CD4-positive, alpha-beta T cell treated with Interleukin-21 for 1 hour (primary cell): Measurements from ENCODE around the gene COL11A2.
A peak's percentile ranks its signal among the peaks of the same experiment; 100 is the strongest.

Experiments
- DNase-seq: peaks from one replicate; pipeline ENCODE4 v3.0.0-alpha.2; 2020

The COL11A2 gene

GRCh38 chr6:33191383-33192104, 723 bp downstream of the COL11A2 start:
- DNase-seq: no peak

DNA sequence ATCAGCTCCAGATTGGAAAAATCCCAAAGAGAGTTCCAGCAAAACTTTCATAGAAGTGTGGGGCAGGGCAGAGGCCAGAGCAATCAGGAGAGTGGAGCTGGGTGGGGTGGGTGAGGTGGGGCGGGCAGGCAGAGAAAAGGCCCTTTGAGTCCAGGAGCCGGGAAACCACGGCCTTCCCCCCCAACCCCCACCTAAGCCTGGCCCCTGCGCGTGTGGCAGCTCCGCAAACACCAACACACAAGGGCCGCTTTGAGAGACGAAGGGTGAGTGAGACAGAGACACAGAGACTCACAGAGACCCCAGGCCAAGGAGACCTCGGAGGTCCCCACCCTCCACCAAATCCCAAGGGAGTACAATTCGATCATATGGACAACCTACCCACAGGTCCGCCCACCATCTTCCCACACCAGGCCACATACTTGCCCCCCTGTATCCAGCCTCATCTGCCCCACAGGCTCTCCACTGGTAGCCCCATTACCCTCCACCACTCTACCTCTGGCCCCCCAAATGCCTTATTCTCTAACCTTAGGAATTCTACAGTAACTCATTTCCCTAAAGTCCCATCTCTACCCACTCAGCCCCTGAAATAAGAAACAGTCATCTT, 1.7 kb downstream of the COL11A2 start:
- DNase-seq: no peak

DNA sequence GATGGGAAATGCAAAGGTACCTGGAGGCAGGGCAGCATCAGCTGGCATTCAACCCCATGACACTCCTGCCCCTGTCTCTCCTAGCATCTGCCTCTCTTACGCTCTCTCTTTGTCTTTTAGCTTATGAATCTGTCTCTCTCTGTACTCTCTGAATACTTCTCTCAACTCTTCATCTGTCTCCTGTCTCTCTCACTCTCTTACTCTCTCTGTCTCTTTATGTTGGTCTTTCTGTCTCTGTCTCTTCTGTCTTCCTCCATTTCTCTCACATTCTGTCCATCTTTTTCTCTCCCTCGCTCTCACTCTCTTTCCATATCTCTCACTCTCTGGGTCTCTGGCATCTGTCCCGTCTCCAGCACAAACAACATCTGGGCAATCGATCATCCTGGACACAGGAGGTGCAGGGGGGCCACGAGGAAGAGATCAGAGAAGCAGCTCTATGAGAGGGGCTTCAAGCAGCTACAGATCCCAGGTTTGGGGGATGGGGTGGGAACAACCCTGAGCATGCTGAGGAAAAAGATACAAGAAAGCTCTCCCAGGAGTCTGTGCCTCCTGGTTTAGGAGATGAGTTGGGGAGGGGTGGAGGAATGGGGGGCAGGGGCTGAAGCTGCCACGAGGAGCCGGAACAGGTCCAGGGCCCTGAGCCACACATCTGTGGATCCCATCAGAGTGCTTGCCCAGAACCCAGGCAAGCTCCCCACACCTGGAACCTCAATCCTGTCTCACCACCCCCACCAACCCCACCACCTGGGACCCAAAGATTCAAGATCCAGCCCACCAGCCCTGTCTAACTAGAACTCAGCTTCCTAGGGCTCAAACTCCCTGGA, 2.4 kb downstream of the COL11A2 start:
- DNase-seq: no peak

- DNase-seq: no peak
Measured at GRCh38 chr6:33189164-33189563, 3.1 kb downstream of the COL11A2 start.

- no peak for DNase-seq
Measured at GRCh38 chr6:33187809-33188208, 4.5 kb downstream of the COL11A2 start.

DNA sequence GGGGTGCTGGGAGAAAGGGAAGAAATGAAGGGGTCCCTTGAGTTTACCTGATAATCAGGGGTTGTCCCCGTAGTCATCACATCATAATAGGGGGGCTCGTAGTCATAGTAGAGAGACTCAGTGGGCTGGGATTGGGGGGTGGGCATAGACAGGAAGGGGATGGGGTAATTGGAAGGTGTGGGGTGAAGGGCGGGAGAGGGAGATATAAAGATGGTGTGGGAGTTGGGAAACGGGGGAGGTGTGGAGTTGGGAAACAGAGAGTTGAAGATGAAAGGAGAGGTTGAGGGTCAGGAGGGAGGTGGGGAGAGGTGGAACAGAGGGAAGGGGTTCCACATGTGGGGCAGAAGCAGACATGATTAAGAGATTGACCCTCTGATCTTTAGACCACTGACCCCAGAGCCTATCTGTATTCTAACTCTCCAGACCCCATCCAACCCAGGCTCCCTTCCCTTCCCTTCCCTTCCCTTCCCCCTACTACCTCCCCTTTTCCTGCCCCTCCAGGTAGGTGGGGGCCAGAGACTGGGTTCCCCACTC, 6.5 kb downstream of the COL11A2 start:
- no peak for DNase-seq

- no peak for DNase-seq
Measured at GRCh38 chr6:33185190-33185589, 7.1 kb downstream of the COL11A2 start.

DNA sequence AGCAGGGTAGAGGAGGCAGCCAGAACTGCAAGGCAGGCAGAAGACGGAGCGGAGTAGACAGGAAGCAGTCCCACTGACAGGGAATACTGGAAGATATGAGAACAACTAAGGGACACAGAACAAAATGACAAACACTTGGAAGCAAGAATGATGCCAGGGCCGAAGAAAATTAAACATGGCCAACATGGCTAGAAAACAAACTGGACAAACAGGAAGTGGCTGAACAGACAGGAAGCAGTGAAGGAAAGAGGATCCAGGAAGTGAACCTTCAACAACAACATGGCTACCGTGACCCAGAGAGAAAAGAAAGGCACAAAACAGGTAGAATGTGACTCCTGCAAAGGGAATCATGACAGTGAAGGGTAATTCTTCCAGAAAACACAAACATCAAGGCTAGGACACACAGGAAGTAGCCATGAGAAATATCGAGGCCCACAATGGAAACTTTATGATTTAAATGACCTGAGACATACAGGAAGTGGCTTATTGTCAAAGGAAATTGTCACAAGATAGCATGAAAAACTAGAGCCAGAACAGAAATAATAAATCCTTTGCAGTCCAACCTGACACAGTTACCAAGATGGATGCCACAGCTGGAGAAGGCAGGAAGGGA, 9.1 kb downstream of the COL11A2 start:
- DNase-seq: peak; percentile 26

DNA sequence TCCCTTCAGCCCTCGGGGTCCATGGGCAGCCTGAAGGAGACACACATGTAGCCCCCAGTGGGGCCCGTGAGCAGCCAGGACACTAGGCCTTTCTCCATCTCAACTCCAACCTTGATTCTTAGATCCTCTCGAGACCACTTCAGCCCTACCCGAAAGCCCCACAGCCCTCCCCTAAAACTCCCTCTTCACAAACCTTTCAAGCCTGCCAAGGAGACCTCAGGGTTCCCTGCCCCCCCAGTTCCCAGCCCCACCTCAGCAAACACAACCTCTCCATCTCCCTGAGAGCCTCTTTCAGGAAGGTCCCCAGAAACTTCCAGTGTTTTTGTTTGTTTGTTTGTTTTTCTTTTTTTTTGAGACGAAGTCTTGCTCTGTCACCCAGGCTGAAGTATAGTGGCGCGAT, 11.1 kb downstream of the COL11A2 start:
- DNase-seq: no peak

DNA sequence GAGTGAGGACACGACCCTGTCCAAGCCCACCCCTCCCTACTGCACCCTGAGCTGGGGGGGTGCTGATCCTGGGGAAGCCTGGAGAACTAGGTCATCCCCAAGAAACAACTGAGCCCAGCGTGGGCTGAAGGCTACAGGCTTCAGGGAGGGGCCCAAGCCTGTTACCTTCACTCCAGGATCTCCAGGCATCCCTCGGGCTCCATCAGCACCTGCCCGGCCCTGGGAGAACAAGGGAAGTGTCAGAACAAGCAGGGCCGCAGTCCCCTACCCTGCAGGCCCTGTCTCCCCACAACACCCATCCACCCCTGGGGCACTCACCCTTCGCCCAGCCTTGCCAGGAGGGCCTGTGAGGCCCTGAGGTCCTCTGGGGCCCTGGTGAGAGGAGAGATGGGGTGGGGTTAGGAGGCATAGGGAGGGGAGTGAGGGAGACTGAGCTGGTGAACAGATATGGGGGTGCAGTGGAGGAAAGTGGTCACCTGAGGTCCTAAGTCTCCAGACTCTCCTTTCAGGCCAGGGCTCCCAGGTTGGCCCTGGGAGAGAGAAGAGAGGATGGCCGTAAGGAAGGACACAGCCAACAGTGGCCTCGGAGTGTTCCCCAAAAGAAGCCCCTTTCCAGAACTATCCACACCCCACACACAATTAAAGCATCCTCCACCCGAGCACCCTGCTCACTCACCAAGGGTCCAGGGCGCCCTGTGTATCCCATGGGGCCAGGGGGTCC, 13.4 kb downstream of the COL11A2 start:
- no peak for DNase-seq

DNA sequence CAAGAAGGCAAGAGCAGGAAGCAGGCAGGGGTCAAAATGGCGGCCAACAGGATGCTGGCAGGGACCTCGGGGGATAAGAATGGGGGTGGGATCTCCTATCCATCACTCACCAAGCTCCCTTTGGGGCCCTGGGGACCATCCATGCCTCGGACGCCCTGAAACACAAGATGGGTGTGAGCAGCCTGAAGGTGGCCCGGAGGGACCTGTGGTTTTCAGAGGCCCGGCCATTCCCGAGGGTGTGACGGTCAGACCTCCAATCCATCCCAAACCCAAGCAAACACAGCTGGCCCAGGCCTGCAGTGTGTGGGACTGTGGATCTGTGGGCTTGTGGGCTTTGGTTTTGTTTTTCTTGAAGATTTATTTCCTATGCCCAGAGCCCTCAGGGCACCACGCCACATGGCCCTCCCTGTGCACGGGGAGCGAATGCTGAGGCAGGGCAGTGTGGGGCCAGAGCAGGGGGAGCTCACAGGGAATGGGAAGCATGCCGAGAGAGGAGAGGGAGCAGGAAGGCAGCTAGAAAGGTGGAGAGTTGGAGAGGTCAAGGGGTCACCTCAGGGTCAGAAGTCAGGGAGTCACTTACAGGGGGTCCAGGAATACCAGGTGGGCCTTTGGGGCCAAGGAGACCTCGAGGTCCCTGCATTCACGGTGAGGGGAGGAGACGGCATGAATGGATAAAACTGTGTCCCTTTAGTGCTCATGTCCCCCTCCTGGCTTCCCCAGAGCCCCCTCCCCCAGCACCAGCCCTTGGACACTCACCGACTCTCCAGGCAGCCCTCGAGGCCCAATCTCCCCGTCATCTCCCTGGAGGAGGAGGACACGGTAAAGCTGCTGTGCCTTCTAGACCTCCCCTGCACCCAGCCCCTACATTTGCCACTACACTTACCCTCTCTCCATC, 14.5 kb downstream of the COL11A2 start:
- DNase-seq: no peak

- no peak for DNase-seq
Measured at GRCh38 chr6:33176906-33177305, 15.4 kb downstream of the COL11A2 start.

GRCh38 chr6:33175436-33176069, 16.7 kb downstream of the COL11A2 start:
- DNase-seq: no peak

DNA sequence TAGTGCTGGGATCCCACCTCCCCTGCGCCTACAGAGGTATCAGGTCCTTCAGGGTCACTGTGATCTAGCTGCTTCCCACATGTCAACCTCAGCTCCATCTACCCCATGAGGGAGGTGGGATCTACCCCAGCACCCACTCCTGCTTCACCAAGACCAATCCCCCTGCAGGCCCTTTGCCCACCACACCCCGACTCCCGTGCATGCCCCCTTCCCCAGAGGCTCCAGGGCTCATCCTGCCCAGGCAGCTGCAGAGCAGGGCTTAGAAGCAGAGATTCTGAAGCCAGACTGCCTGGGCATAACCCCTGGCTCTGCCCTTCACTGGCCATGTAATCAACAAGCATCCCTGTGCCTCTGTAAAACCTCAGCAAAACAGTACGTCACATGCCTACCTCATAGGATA, 17.5 kb downstream of the COL11A2 start:
- DNase-seq: no peak

GRCh38 chr6:33173535-33174180, 18.6 kb downstream of the COL11A2 start:
- DNase-seq: no peak

DNA sequence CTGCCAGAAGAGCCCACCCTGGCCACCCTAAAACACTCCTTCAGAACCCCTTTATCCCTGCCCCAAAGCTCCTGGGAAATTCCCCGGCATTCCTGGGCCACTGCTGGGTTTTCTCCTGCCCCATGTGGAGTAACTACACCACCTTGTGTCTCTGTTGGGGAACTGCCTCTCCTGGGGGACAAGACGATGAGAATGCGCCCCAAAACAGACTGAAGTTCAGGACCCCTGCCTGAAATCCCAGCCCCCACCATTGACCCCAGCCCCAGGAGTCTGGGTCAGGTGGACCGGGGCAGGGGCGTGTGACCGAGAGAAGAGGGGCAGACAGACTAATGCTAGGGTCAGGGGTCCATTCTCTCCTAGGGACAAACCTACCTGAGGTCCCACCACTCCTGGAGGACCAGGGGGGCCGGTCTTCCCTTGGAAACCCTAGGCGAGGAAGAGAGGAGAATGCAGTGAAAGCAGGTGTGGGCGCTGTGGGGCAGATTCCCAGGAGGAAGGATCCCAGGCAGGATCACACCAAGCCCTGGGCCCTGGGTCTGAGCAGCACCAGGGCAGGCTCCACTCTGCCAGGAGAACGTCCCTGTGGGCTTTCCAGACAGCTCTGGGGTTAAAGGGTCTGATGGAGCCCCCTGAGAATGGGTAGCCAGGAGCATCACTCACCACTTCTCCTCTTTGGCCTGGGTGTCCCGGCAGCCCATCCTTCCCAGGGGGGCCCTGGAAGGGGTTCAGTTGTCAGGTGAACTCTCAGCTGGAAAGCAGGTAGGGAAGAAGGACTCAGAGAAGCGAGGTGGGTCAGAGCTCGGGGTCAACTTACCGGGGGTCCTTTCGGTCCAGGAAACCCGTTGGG, 19.4 kb downstream of the COL11A2 start:
- no peak for DNase-seq

DNA sequence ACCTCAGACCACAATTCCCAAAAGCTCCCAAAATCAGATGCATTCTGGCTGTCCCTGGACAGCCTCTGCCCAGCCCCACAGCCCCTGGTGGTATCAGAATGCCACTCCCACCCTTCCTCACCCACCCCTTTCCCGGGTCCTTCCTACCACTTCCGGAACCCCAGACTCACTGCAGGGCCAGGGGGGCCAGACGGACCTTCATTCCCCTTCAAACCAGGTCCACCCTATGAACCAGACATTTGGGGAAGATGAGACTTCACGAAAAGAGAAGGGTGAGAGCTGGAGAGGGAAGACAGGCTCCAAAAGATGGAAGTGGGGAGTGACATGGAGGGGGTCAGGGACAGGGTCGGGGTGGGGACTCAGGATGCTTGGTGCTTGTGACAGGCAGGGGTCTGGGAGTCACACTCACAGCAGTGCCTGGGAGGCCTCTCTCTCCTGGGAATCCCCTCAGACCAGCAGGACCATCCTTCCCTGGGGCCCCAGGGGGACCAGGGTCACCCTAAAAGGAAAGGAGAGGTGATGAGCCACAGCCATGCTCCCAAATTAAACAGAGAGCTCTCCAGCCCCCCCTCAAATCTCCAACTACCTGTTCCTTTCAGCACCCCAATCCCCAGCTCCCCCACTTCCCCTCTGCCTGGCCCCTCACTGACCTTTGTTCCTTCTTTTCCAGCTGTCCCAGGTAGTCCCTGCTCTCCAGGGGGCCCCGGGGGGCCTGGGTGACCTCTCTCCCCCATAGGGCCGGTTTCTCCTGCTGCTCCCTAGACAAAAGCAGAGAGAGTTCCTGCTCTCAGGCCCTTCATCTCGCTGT, 20.2 kb downstream of the COL11A2 start:
- no peak for DNase-seq
